Stomach smooth muscle (tissue), 2 donors: ENCODE results near the gene KIAA1755.
"Not testable (repeated sequence)": the region's sequence is repeated elsewhere in the genome, so short reads cannot be mapped to it uniquely, and the experiment has no call there.

ENCODE experiments used
- H3K27ac ChIP-seq: one replicate; pipeline ENCODE4 v1.7.0; 2013; ENCODE audit warnings: mild to moderate bottlenecking, low read length, inconsistent platforms
- H3K27me3 ChIP-seq, 2 donors: one replicate each; pipeline ENCODE4 v1.7.0; 2013; ENCODE audit warnings: low read length in 2 of 2; ENCODE audit not compliant: insufficient read depth in 2 of 2, control insufficient read depth in 1 of 2
- H3K36me3 ChIP-seq, 2 donors: one replicate each; pipeline ENCODE4 v1.7.0; 2013; ENCODE audit warnings: low read length in 2 of 2; ENCODE audit not compliant: control insufficient read depth in 2 of 2, insufficient read depth in 2 of 2
- H3K4me1 ChIP-seq: one replicate; pipeline ENCODE4 v1.7.0; 2013; ENCODE audit warnings: low read length; ENCODE audit not compliant: control insufficient read depth, insufficient read depth
- H3K4me3 ChIP-seq, 2 donors: one replicate each; pipeline ENCODE4 v1.7.0; 2013; ENCODE audit warnings: low read length in 2 of 2
- H3K9ac ChIP-seq, 2 donors: one replicate each; pipeline ENCODE4 v1.7.0; 2013; ENCODE audit warnings: low read length in 2 of 2, mild to moderate bottlenecking in 1 of 2
- H3K9me3 ChIP-seq, 2 donors: one replicate each; pipeline ENCODE4 v1.7.0; 2013; ENCODE audit warnings: low read length in 2 of 2; ENCODE audit not compliant: control insufficient read depth in 2 of 2
- donor health status: healthy.
- donor health status: Pancreatic carcinoma.

KIAA1755 gene

DNA sequence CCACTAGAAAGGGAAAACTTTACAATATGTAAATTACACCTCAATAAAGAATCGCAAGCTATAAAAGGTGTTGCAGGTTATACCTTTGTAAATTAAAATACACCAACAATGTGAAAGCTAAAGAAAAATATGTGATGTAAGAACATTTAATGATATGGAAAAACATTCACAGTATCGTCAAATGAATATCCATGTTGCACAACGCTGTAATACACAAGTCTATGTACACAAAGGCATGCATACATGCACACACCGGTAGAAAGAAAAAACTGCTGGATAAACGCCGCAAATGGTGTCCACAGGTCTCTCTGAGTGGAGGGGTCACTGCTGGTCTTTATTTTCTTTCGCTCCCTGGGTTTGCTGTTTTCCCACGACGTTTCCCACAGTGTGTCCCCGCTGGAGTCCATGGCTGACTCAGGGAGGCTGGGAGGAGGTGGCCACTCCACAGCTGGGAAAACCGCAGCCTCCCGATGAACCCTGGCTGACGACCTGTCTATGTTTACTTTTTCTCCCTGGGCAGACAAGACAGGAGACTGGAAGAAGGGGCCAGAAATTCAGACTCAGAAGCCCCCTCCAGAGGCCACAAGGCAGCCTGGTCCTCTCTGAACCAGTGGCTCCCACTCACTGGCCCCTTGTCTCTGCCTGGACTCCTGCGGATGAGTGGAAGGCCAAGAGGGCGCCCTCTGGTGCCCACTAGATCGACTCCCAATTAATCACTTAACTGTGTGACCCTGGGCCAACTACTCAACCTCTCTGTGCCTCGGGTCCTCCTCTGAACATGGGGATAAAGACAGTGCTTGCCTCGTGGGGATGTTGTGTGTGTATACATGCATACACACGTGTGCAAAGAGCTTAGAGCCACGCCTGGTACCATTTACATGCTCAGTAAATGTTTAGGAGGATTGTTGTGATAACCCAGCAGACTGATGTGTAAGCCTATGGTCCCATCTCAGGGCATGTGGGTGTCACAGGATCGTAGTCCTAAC, 30.6 kb upstream of the KIAA1755 start:
- Histone ChIP-seq H3K36me3 (no peaks in the 10 kb centered on the region), H3K9ac (no peak overlapping the region), H3K4me1 (peaks cover 5% of the 10 kb centered on the region), H3K27ac (no peak overlapping the region), H3K9me3 (no peaks in the 10 kb centered on the region), H3K4me3 (no peak overlapping the region), H3K27me3 (peaks cover 0 to 7% of the 10 kb centered on the region in 2 donors)

DNA sequence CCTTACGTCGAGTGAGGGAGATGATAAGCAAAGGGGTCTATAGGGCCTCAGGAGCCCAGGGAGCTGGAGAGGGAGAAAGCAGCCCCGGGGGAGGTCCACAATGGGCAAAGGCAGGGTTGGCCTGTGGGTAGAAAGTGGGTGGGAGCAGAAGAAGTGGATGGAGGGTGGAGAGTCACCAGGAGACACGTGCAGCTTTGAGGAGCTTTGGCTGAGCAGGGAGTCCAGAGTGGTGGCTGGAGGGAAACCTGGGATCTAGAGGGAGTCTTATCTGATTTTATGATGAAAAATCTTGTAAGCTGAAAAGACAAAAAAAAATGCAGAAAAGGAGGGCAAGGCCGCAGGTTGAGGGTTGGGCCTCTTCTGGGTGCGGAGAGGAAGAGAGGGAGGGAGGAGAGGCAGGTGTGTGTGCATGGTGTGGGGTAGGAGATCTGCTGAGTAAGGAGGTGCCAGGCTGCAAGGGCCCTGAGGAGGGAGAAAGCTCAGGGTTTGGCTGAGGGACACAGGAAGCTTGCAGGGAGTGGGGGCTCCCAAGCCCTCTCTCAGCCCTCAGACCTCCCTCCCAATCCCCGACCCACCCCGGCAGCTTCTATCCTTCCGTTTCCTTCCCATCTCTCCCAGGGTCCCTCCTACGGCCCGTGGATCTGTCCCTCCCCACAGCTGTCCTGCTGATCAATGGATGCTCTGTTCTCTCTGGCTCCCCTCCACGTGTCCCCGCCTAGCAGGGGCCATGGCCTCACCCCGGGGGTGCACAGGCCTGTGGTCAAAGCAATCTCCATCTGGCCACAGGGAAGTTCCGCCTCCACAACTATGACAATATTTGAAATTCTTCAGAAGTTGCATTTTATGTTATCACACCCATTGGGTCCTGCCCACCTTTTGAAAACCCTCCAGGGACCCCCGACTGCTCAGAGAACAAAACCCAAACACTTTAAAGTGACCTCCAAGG, 26.3 kb upstream of the KIAA1755 start:
- H3K36me3 ChIP-seq = no peaks in the 10 kb centered on the region
- H3K9ac ChIP-seq = no peak overlapping the region
- peaks cover 0 to 7% of the 10 kb centered on the region in 2 donors for H3K27me3 ChIP-seq
- H3K9me3 ChIP-seq = peaks cover 0 to 5% of the 10 kb centered on the region in 2 donors
- H3K4me3 ChIP-seq = no peak overlapping the region
- peaks cover 5% of the 10 kb centered on the region for H3K4me1 ChIP-seq
- H3K27ac ChIP-seq = no peak overlapping the region

DNA sequence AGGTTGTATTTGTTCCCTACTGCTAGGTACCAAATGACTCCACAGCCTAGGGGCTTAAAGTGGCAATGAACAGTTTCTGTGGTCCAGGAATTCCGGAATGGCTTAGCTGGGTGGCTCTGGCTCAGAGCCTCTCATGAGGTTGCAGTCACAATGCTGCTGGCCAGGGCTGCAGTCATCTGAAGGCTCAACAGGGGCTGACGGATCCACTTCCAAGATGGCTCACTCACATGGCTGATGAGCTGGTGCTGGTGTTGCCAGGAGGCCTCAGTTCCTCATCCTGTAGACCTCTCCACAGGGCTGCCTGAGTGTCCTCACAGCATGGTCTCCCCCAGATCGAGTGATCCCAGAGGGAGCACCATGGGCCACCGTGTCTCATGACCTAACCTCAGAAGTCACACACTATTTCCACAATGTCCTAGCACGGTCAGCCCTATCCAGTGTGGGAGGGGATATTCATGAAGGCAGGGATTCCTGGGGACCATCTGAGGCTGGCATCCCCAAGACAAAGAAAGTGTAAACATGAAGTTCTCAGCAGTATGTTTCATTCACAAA, 24.4 kb upstream of the KIAA1755 start:
- Histone ChIP-seq H3K27me3 (peaks cover 0 to 2% of the 10 kb centered on the region in 2 donors), H3K4me3 (no peak overlapping the region), H3K9ac (no peak overlapping the region), H3K27ac (no peak overlapping the region), H3K36me3 (no peaks in the 10 kb centered on the region), H3K9me3 (peaks cover 0 to 5% of the 10 kb centered on the region in 2 donors), H3K4me1 (no peaks in the 10 kb centered on the region)

DNA sequence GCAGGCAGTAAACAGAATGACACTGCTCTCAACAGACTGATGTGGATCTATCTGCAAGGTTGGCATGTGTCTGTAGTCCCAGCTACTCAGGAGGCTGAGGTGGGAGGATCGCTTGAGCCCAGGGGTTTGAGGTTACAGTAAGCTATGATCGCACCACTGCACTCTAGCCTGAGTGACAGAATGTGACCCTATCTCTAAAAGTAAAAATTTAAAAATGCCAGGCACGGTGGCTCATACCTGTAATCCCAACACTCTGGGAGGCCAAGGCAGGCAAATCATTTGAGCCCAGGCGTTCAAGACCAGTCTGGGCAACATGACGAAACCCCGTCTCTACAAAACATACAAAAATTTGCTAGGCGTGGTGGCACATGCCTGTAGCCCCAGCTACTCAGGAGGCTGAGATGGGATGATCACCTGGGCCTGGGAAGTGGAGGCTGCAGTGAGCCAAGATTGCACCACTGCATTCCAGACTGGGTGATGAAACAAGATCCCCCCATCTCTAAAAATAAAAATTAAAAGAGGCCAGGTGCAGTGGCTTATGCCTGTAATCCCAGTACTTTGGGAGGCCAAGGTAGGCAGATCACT, 23.6 kb upstream of the KIAA1755 start:
- H3K9me3 ChIP-seq, H3K4me1 ChIP-seq, H3K9ac ChIP-seq, H3K27ac ChIP-seq, H3K4me3 ChIP-seq, H3K27me3 ChIP-seq, H3K36me3 ChIP-seq: not testable (repeated sequence)

DNA sequence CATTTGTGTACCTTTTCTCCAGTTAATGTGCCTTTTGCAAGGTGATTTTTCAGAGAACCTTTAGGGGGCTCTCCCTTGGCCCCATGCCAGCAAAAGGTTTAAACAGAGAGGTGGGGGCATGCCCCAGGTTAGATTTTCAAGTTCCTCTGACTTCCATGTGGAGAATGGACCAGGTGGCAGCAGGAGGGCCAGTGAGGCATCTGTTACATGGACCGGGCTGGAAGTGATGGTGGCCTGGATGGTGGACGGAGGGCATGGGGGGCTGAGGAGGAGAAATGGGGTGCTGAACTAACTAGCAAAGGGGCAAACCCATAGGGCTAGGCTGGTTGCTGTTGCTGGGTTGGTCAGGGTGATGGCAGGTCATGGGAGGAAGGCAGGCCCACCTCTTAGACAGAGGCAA, 22.7 kb upstream of the KIAA1755 start:
- Histone ChIP-seq H3K27ac (no peak overlapping the region), H3K9ac (no peak overlapping the region), H3K36me3 (no peaks in the 10 kb centered on the region), H3K4me1 (no peaks in the 10 kb centered on the region), H3K4me3 (no peak overlapping the region), H3K27me3 (peaks cover 0 to 2% of the 10 kb centered on the region in 2 donors), H3K9me3 (peaks cover 0 to 5% of the 10 kb centered on the region in 2 donors)

DNA sequence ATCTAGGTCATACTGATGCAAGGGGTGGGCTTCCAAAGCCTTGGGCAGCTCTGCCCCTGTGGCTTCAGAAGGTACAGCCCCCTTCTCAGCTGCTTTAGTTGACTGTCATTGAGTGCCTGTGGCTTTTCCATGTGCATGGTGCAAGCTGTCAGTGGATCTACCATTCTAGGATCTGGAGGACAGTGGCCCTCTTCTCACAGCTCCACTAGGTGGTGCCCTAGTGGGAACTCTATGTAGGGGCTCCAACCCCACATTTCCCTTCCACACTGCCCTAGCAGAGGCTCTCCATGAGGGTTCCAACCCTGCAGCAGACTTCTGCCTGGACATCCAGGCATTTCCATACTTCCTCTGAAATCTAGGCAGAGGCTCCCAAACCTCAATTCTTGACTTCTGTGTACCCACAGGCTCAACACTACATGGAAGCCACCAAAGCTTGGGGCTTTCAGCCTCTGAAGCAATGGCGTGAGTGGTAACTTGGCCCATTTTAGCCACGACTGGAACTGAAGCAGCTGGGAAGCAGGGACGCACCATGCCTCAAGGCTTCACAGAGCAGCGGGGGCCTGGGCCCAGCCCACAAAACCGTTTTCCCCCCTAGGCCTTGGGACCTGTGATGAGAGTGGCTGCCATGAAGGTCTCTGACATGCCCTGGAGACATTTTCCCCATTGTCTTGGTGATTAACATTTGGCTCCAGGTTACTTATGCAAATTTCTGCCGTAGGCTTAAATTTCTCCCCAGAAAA, 20.8 kb upstream of the KIAA1755 start:
- H3K4me3 ChIP-seq, H3K9me3 ChIP-seq, H3K9ac ChIP-seq, H3K36me3 ChIP-seq, H3K27me3 ChIP-seq, H3K27ac ChIP-seq, H3K4me1 ChIP-seq: not testable (repeated sequence)

DNA sequence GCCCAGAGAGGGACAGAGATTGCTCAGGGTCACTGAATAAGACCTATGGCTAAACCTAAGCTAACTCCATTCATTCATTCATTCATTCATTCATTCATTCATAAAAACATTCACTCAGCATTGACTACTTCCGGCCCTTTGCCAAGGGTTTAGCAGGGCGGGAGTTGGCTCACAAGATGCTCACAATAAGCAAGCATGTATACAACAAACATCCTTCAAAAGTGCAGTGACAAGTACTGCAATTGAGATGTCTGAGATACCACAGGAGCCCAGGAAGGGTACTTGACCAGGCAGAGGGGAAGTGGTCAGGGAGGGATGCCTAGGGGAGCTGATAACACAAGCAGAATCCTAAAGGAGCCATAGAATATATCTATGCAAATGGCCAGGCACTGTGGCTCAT, 18.2 kb upstream of the KIAA1755 start:
- Histone ChIP-seq H3K9me3 (no peaks in the 10 kb centered on the region), H3K36me3 (no peaks in the 10 kb centered on the region), H3K4me3 (no peak overlapping the region), H3K4me1 (no peaks in the 10 kb centered on the region), H3K9ac (no peak overlapping the region), H3K27me3 (no peaks in the 10 kb centered on the region), H3K27ac (no peak overlapping the region)

DNA sequence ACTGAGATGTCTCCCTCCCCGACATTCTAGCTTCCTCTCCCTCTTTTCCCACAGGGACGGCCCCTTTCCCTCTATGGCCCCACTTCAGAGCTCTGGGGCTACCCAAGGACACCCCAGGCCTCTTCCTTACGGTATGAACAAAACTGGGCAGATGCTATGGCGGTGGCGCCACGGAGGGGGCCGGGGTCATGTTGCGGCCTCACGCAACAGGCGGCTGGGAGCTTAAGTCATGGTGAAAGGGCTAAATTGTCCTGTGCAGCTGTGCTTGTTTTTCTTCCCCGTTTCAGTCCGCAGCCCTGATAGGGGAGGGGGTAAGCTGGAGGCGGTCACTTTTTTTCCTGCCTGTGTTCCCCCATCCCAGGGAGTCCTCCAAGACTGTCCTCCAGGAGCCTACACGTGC, 17.6 kb upstream of the KIAA1755 start:
- no peak overlapping the region for H3K9ac ChIP-seq
- no peaks in the 10 kb centered on the region for H3K4me1 ChIP-seq
- no peak overlapping the region for H3K4me3 ChIP-seq
- no peaks in the 10 kb centered on the region for H3K27me3 ChIP-seq
- H3K36me3 ChIP-seq = no peaks in the 10 kb centered on the region
- no peak overlapping the region for H3K27ac ChIP-seq
- no peaks in the 10 kb centered on the region for H3K9me3 ChIP-seq

DNA sequence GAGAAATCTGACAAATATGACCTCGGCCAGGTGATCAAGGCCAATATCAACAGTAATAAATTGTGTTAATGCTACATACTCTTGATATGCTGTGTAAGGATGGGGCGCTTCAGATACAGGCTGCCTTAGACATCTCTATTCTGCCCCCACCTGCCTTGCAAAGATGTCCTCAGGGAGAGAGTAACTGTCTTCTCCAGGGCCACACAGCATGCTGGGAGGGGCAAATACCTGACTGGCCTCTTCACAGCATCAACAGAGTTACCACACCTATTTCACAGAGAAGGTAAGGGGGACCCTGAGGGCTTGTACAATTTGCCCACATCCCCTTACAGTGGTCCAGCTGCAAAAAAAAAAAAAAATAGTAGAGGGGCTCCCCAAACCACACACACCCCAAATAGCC, 17.2 kb upstream of the KIAA1755 start:
- Histone ChIP-seq H3K9me3 (no peaks in the 10 kb centered on the region), H3K27me3 (no peaks in the 10 kb centered on the region), H3K4me1 (no peaks in the 10 kb centered on the region), H3K27ac (no peak overlapping the region), H3K4me3 (no peak overlapping the region), H3K9ac (no peak overlapping the region), H3K36me3 (no peaks in the 10 kb centered on the region)

DNA sequence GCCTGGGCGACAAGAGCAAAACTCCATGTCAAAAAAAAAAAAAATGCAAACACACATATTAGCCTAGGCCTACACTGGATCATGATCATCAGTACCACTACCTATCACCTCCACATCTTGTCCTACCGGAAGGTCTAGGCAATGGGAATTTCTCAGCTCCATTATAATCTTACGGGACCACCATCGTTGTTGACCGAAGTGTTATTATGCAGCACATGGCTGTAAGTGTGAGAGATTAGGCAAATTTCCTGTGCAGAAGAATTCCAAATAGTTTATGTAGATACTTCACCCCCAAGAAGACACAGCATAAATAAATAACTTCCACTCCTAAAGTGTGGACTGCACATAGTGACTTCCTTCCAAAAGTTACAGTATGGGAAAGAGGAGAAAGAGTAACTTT, 16.8 kb upstream of the KIAA1755 start:
- Histone ChIP-seq H3K4me3 (no peak overlapping the region), H3K36me3 (no peaks in the 10 kb centered on the region), H3K9ac (no peak overlapping the region), H3K4me1 (peaks cover 2% of the 10 kb centered on the region), H3K27me3 (no peaks in the 10 kb centered on the region), H3K9me3 (peaks cover 0 to 2% of the 10 kb centered on the region in 2 donors), H3K27ac (no peak overlapping the region)
